HL-60 (cell line): ENCODE results near the gene TMEM25.

ENCODE experiments used
- CTCF ChIP-seq: IDR thresholded peaks from one replicate; pipeline ENCODE4 v1.5.1; 2011; ENCODE audit warnings: low read length, control low read depth, inconsistent platforms; ENCODE audit not compliant: insufficient read depth
- GABPA ChIP-seq: IDR thresholded peaks from 2 replicates; pipeline ENCODE4 v1.6.1; 2012; ENCODE audit warnings: low read depth

GRCh38 chr11:118533769-118534729, 3.1 kb downstream of the TMEM25 start:
- no peak for TF ChIP-seq CTCF
- TF ChIP-seq GABPA: no peak
